Measurements from ENCODE around the gene AKAP10. TPM values are rescaled to one million over a fixed set of nuclear protein-coding genes. Genes with fewer than 3 reads are reported as not detected.
"Not testable (repeated sequence)": the region's sequence is repeated elsewhere in the genome, so short reads cannot be mapped to it uniquely, and the experiment has no call there.

The AKAP10 gene
- polyA plus RNA-seq, 1 donor = 19.2 TPM

- H3K36me3 ChIP-seq (ENCODE audit: control insufficient read depth, insufficient read depth, low read length) = no peaks in the 10 kb centered on the region
- H3K4me3 ChIP-seq (ENCODE audit: low read length) = no peak overlapping the region
- H3K9me3 ChIP-seq (ENCODE audit: control insufficient read depth, low read depth, low read length) = no peaks in the 10 kb centered on the region
- H3K4me1 ChIP-seq (ENCODE audit: control insufficient read depth, insufficient read depth, low read length) = no peaks in the 10 kb centered on the region
- no peak overlapping the region for H3K27ac ChIP-seq (ENCODE audit: low read length)
- no peak for DNase-seq
- H3K27me3 ChIP-seq (ENCODE audit: control insufficient read depth, insufficient read depth, low read length) = no peaks in the 10 kb centered on the region
- 100% methylated on average over 1 of the region's 3 CpGs for WGBS (ENCODE audit: insufficient coverage, low lambda C conversion rate)
Observed at GRCh38 chr17:19873346-19873745, 104.3 kb downstream of the AKAP10 start.

- H3K27ac ChIP-seq (ENCODE audit: low read length) = peak overlapping the region; percentile 48
- H3K4me3 ChIP-seq (ENCODE audit: low read length) = peak overlapping the region; percentile 44
- WGBS (ENCODE audit: insufficient coverage, low lambda C conversion rate) = 80% methylated on average over 1 of the region's 23 CpGs
- H3K36me3 ChIP-seq (ENCODE audit: control insufficient read depth, insufficient read depth, low read length) = peaks cover under 1% of the 10 kb centered on the region
- no peaks in the 10 kb centered on the region for H3K4me1 ChIP-seq (ENCODE audit: control insufficient read depth, insufficient read depth, low read length)
- no peaks in the 10 kb centered on the region for H3K27me3 ChIP-seq (ENCODE audit: control insufficient read depth, insufficient read depth, low read length)
- no peaks in the 10 kb centered on the region for H3K9me3 ChIP-seq (ENCODE audit: control insufficient read depth, low read depth, low read length)
- DNase-seq = no peak
Observed at GRCh38 chr17:19868079-19868395, 109.6 kb downstream of the AKAP10 start.

GRCh38 chr17:19867329-19868078, 110.1 kb downstream of the AKAP10 start, which contains the start of gene ULK2:
Gene ULK2, minus strand, starts transcription at chr17:19867936. Its CDS starts 519 bp downstream, at chr17:19867417.
- peak within 1 kb of the TSS; percentile 48 for H3K27ac ChIP-seq (ENCODE audit: low read length)
- no peaks in the 10 kb centered on the region for H3K4me1 ChIP-seq (ENCODE audit: control insufficient read depth, insufficient read depth, low read length)
- no CpG with 5 or more reads among the region's 111 CpGs for whole genome bisulfite sequencing (ENCODE audit: insufficient coverage, low lambda C conversion rate)
- no peaks in the 10 kb centered on the region for H3K9me3 ChIP-seq (ENCODE audit: control insufficient read depth, low read depth, low read length)
- H3K4me3 ChIP-seq (ENCODE audit: low read length) = peak within 1 kb of the TSS; percentile 68
- peak; percentile 57 to 87 for DNase-seq
- H3K27me3 ChIP-seq (ENCODE audit: control insufficient read depth, insufficient read depth, low read length) = no peaks in the 10 kb centered on the region
- peaks cover 3% of the 10 kb centered on the region for H3K36me3 ChIP-seq (ENCODE audit: control insufficient read depth, insufficient read depth, low read length)

GRCh38 chr17:19867079-19867328, 110.6 kb downstream of the AKAP10 start:
- DNase-seq = peak; percentile 49 to 81
- Histone ChIP-seq H3K36me3 (ENCODE audit: control insufficient read depth, insufficient read depth, low read length) (peaks cover 4% of the 10 kb centered on the region), H3K9me3 (ENCODE audit: control insufficient read depth, low read depth, low read length) (no peaks in the 10 kb centered on the region), H3K4me3 (ENCODE audit: low read length) (peak overlapping the region; percentile 68), H3K4me1 (ENCODE audit: control insufficient read depth, insufficient read depth, low read length) (no peaks in the 10 kb centered on the region), H3K27ac (ENCODE audit: low read length) (peak overlapping the region; percentile 17), H3K27me3 (ENCODE audit: control insufficient read depth, insufficient read depth, low read length) (no peaks in the 10 kb centered on the region)
- WGBS (ENCODE audit: insufficient coverage, low lambda C conversion rate) = no CpG with 5 or more reads among the region's 27 CpGs

- 88% methylated on average over 1 of the region's 3 CpGs for WGBS (ENCODE audit: insufficient coverage, low lambda C conversion rate)
- no peak for DNase-seq
Observed at GRCh38 chr17:19865021-19865420, 112.6 kb downstream of the AKAP10 start.

GRCh38 chr17:19860647-19861177, 116.9 kb downstream of the AKAP10 start:
- not testable (repeated sequence) for H3K36me3 ChIP-seq (ENCODE audit: control insufficient read depth, insufficient read depth, low read length); H3K9me3 ChIP-seq (ENCODE audit: control insufficient read depth, low read depth, low read length); DNase-seq; H3K27ac ChIP-seq (ENCODE audit: low read length); H3K4me3 ChIP-seq (ENCODE audit: low read length); H3K27me3 ChIP-seq (ENCODE audit: control insufficient read depth, insufficient read depth, low read length); H3K4me1 ChIP-seq (ENCODE audit: control insufficient read depth, insufficient read depth, low read length)
- 100% methylated on average over 1 of the region's 9 CpGs for WGBS (ENCODE audit: insufficient coverage, low lambda C conversion rate)

More at GRCh38 chr17:19865021-19865420, 112.6 kb downstream of the AKAP10 start:
- Histone ChIP-seq H3K4me3 (ENCODE audit: low read length) (no peak overlapping the region), H3K9me3 (ENCODE audit: control insufficient read depth, low read depth, low read length) (no peaks in the 10 kb centered on the region), H3K27me3 (ENCODE audit: control insufficient read depth, insufficient read depth, low read length) (no peaks in the 10 kb centered on the region), H3K36me3 (ENCODE audit: control insufficient read depth, insufficient read depth, low read length) (peaks cover 6% of the 10 kb centered on the region), H3K4me1 (ENCODE audit: control insufficient read depth, insufficient read depth, low read length) (no peaks in the 10 kb centered on the region), H3K27ac (ENCODE audit: low read length) (no peak overlapping the region)

- no peaks in the 10 kb centered on the region for H3K27me3 ChIP-seq (ENCODE audit: control insufficient read depth, insufficient read depth, low read length)
Observed at GRCh38 chr17:19857640-19858039, 120.0 kb downstream of the AKAP10 start.

More at GRCh38 chr17:19857640-19858039, 120.0 kb downstream of the AKAP10 start:
- Histone ChIP-seq H3K27ac (ENCODE audit: low read length) (no peak overlapping the region), H3K36me3 (ENCODE audit: control insufficient read depth, insufficient read depth, low read length) (peaks cover 8% of the 10 kb centered on the region), H3K4me1 (ENCODE audit: control insufficient read depth, insufficient read depth, low read length) (no peaks in the 10 kb centered on the region), H3K4me3 (ENCODE audit: low read length) (no peak overlapping the region), H3K9me3 (ENCODE audit: control insufficient read depth, low read depth, low read length) (no peaks in the 10 kb centered on the region)
- WGBS (ENCODE audit: insufficient coverage, low lambda C conversion rate) = no CpG with 5 or more reads among the region's 2 CpGs
- DNase-seq = no peak

Other genes starting within 250 kb of the AKAP10 start
- gene ALDH3A1, start 229.5 kb downstream of the AKAP10 start, polyA plus RNA-seq = 1.6 TPM
- gene ULK2, start 109.9 kb downstream of the AKAP10 start, polyA plus RNA-seq = 16.9 TPM
- gene SPECC1, start 31.5 kb upstream of the AKAP10 start, polyA plus RNA-seq = 29.3 TPM

Data from large intestine (tissue), 3 donors.